Tongue (tissue), 2 donors: ENCODE results near the gene IL1R2. TPM values are rescaled to one million over a fixed set of nuclear protein-coding genes. Genes with fewer than 3 reads are reported as not detected.
"Not testable (repeated sequence)": the region's sequence is repeated elsewhere in the genome, so short reads cannot be mapped to it uniquely, and the experiment has no call there.

Experiments
- DNase-seq: peaks from one replicate; pipeline ENCODE4 v3.0.0-alpha.2; 2015
- total RNA-seq: library from RNA; depleted of rRNA; stranded (reverse); fragments of >200 nt; gene quantifications from one replicate; pipeline ENCODE4 v1.2.3, GENCODE V29; 2014

Gene IL1R2
- total RNA-seq, 1 donor from 2014 or later, result 5.7 TPM

DNA sequence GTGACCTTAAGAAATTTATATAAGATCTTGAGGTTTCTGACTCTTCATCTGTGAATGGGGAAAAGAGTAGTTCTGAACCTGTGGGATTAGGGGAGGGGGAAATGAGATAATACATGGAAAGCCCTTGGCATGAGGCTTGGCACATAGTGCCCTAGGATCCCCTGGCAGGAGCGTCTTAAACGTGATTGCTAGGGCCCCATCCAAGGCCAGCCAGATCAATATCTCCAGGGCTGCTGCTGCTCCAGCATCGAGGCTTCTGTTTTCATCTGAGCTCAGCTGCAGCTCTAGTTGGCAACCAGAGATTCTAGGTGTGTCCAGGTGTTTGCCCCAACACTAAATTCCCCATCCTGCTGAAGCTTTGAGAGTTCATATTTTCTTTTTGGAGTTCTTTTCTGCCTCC lies 71.0 kb downstream of the IL1R2 start:
- no peak for DNase-seq

GRCh38 chr2:102063487-102063911 lies 71.7 kb downstream of the IL1R2 start:
- DNase-seq, result no peak

DNA sequence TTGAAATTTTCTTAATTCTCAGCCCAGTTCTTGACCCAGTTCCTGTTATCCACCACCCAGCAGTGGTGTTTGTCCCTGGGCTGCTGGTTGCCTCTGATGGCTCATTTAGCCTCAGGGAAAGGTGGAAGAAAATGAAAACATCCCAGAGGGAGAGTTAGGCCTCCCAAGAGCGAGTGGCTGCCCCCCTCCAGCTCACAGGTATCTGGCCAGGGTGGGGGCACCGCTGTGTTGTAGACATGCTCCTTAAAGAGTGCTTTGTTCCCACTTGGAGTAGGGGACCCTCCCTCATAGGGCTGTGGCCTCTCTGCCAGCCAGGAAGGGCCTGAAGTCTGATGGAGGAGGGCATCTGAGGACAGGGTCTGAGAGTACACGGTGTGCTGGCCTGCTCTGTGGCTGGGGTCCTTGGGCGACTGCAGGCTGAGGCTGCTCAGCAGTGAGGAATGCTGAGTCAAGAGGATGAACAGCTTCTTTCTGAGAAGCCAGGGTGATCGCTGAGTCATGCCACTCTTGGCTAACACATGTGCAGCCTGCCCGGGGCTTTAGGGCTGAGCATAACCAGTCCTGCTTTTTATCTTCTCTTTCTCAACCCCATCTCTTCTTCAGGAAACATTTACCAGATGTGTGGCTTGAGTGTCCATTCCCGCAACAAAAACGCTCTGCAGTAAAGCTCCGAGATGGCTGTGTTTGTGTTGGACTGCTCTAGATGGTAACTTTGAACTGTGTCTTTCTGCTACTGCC lies 72.3 kb downstream of the IL1R2 start:
- peak; percentile 76 for DNase-seq

- no peak for DNase-seq
These were observed 73.2 kb downstream of the IL1R2 start for GRCh38 chr2:102064679-102065674.

DNA sequence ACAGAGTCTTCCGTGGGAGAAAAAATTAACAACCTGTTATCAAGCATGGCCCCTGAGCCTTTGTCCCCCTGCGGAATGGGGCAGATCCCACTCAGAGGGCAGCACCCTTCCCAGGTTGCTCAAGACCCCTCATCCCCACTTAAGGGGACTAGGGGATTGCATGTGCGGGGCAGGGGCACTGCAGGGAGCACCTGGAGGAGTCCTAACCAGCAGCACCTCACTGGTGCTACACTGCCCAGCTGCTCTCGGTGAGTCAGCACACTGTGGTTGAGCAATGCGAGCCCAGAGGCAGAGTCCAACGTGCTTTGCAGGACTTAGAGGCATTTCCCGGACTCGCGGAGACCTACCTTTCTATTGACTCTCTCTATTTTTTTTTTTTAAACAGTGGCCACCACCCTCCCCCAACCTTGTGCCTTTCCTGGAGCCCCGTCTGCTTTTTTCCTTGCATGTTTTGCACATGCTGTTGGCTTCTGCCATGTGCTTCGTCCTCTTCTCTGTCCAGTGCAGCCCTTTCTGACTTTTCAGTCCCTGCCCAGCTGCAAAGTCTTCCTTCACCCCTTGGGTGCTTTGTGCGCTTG lies 74.0 kb downstream of the IL1R2 start:
- DNase-seq, result no peak

DNA sequence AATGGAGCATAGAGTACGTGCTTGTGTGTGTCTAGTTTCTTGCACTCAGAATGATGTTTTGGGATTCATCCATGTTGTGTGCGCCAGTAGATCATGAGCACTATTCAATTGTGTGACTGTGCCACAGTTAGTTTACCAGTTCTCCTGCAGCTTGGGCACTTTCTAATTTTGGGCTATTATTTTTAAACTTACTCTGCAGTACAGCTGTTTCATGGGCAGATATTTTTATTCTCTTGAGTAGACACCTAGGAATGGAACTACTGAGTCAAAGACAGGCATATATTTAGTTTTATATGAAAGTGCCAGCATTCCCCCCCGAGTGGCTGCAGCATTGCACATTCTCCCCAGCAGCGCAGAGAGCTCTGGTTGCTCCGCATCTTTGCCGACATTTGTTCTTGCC lies 74.8 kb downstream of the IL1R2 start:
- DNase-seq, result no peak

DNA sequence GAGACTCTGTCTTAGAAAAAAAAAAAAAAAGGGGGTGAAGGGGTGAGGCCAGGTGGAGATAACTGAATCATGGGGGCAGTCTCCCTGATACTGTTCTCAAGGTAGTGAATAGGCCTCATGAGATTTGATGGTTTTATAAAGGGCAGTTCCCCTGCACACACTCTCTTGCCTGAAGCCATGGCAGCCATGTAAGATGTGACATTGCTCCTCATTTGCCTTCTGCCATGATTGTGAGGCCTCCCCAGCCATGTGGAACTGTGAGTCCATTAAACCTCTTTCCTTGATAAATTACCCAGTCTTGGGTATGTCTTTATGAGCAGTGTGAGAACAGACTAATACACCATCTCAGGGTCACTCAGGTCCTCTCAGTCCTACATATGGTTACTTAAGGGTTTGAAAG lies 76.4 kb downstream of the IL1R2 start:
- DNase-seq, result not testable (repeated sequence)

- no peak for DNase-seq
These were observed 77.7 kb downstream of the IL1R2 start for GRCh38 chr2:102069311-102069974.

- DNase-seq, result peak; percentile 50
These were observed 78.4 kb downstream of the IL1R2 start for GRCh38 chr2:102070058-102070642.

DNA sequence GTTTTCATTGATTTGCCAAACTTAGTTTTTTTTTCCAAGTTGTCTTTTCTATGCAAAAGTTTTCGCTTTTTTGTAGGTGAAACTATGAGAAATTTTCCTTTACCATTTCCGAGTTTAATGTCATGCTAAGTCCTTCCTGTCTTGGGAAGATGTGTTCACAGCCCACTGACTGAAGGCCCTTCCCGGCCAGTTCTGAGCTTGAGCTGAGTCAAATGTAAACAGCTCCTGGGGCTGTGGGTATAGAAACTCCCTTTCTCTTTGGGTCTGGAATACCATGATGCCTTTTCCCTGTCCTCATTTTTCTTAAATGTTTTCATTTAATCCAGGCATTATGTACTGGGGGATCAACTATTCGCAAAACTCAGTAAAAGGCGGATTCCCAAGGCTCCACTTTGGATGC lies 81.0 kb downstream of the IL1R2 start:
- DNase-seq, result no peak

GRCh38 chr2:102073168-102073724 lies 81.5 kb downstream of the IL1R2 start:
- DNase-seq, result no peak

GRCh38 chr2:102074152-102074783 lies 82.5 kb downstream of the IL1R2 start:
- DNase-seq, result no peak

DNA sequence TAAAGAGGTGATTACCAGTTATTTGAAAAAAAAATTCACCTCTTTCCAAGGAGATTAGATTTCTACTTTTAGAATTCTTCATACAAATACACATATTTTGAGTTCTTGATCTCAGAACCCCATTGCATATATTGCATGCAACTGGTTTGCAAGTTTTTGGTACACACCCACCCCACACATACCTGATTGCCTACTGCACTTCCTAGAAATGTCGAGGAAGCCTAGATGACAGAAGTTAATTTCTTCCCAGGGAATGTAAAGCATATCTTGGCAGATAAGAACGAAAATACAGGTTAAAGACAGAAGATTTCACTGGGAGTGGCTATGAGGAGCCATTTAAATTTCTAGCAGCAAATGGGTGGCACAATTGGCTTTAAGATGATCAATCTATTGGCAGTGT lies 83.7 kb downstream of the IL1R2 start:
- no peak for DNase-seq

DNA sequence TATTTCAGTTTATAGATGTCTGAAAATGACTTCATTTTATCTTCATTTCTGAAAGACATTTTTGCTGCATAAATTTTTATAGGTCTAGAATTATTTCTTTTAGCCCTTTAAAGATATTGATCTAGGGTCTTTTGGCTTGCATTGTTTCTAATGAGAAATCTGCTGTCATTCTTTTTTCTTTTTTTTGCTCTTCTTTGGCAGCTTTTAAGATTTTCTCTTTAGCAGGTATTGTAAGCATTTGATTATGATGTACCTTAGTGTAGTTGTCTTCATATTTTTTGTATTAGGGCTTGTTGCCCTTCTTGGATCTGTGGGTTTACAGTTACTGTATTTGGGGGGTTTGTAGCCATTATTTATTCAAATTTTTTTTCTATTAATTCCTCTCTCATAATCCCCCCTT lies 84.8 kb downstream of the IL1R2 start:
- DNase-seq, result no peak

Other genes starting within 250 kb of the IL1R2 start
- 16.1 TPM for gene IL1R1, start 150.8 kb downstream of the IL1R2 start, total RNA-seq
- gene IL1RL2, start 195.1 kb downstream of the IL1R2 start, total RNA-seq, result 2.8 TPM